GM04504 (cell line): ENCODE measurements around the gene PMP22.
A peak's percentile ranks its signal among the peaks of the same experiment; 100 is the strongest.
"Not testable (repeated sequence)": the region's sequence is repeated elsewhere in the genome, so short reads cannot be mapped to it uniquely, and the experiment has no call there.

ENCODE experiments used
- DNase-seq: peaks from one replicate; pipeline ENCODE4 v3.0.0-alpha.2; 2012; ENCODE audit warnings: low read depth

Gene PMP22

DNA sequence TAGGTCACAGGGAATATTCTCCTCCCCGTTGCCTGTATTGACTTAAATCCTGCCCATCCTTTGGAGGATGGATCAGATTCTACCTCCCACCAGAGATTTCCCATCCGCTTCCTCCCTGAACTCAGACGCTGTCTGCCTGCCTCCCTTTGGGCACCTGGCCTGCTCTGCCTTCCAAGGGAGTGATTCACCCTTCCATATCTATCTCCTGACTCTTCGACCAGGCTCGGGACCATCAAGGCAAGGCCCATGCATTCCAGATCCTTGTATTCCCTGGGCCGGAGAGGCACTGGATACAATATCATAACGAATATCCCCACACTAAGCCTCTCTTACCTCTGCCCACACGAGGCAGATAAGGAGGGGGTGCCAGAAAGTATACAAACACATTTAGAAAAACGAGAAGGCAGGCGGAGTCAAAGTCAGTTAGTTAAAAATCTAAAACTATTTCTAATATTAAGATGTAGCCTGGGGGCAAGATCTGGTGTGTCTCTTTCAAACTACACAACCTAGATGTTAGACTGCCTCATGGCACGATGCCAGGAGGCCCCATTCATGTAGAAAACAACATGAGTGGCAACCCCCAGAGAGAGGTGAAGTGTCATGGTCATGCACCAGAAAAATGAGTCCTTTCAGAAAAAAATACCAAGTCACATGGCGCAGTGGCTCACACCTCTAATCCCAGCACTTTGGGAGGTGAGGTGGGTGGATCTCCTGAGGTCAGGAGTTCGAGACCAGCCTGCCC lies 9.2 kb downstream of the PMP22 start:
- DNase-seq = no peak

DNA sequence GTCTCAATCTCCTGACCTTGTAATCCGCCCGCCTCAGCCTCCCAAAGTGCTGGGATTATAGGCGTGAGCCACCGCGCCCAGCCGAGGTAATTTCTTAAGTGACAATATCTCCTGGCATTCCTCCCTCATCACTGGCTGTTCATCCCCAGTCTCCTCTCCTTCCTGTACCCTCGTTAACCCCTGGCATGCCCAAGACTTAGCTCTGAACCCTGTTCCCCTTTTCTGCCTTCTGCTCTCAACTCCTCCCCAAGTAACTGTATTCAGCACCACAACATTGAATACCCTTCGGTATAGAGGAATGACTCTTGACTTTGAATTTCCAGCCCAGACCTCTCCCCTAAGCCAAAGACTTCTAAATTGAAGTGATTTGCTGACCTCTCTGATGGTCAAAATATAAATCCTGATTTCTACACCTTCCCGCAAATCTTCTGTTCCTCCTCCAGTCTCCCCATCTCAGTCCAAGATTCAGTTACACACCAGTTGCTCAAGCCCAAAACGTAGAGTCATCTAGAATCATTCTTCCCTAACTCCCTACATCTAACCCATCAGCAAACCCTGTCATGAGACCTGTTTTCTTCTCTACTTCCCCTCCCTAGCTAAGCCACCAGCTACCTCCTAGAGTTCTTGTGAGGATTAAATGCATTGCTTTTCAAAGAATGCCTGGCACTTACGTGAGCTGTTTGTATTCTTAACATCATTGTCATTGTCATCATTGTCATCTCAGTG lies 14.8 kb downstream of the PMP22 start:
- no peak for DNase-seq

DNA sequence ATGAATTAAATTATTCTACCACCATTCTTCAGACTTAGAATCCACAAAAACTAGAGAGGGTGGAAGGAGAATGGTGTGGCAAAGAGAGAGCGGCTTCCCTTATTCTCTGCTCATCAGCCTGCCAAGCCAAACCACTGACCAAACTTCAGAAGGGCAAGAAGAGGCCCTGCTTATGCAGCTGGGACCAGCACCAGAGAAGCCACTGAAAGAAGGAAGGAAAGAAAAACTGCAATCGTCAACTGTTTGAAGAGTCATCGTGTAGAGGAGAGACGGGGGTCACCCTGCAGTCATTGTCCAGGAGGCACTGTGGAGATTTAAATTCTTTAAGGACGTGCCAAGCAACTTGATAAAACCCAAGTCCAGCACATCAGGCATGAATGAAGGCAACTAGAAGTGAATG lies 15.6 kb downstream of the PMP22 start:
- no peak for DNase-seq

DNA sequence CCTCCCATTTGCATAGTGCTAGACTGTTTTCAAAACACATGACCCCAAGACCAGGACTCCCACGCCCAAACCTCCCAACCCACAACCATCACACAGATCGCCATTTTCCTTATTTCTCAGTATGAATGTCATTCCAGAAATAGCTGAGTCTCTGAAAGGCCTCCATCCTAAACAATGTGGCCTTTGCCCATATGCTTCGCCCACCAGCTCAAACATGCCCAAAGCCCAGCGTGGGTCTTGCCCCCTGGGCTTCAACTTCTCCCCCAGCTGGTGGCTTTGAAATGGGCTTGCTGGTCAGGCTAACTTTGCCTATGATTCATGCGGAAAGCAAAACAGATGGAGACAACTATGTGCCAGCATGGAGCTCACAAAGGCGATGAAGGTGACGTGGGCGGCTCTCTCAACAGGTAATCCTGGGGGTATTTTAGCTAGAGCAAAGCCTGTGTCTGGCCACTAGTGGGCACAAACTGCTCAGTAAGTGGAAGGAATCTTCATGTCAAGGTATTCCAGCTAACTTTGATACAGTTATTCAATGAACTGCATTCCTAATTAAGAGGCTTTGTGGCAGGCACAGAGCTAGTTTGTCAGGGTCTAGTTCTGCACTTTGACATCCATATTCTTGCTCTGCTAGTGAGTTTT lies 17.1 kb downstream of the PMP22 start:
- no peak for DNase-seq

DNA sequence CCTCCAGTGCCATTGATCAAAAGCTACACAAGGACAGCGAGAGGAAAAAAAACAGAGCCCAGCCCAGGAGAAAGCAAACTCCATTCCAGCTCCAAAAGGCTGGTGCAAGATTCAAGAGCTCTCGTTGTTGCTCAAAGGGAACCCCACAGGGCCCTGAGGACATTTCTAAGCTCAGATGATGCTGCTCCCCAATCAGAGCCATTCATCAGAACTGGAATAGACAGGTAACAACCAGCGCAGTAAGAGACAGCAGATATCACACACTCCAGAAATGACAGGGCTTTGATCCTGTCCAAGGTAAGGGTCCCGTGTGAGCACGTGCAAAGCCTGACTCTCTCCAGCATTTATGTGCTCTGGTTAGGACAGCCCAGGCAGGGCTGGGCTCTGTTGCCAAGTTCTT lies 20.1 kb downstream of the PMP22 start:
- no peak for DNase-seq

DNA sequence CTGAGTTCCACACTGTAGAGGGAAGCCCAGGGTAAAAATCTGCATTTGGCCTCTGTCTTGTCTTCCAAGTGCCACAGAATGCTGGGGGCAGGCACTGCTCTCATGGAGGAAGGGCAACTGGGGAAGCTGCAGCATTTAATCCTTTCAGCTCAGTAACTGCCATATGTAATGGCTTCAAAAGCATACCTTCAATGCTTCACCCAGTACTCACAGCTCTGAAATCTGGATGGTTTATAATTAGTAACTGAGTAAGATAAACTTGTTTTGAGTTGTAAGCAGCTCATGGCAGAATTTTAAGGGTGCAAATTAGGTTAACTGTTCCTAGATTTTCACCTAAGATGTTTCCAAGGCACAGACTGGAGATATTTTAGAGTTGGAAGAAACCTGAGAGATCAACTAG lies 24.5 kb downstream of the PMP22 start:
- DNase-seq = no peak

DNA sequence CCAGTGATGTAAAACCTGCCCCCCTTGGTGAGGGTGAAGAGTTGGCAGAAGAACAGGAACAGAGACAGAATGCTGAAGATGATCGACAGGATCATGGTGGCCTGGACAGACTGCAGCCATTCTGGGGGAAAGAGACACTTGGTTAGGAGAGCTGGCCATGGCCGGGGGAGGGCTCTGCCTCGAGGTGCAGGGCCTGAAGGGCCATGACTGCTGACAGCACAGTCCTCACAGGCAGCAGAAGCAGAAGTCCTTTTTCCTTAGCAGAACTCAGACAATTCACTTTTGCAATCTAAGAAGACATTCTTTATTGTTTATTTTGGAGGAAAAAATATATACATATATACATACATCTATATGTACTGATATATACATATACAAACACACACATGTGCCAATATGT lies 25.6 kb downstream of the PMP22 start:
- DNase-seq = no peak

DNA sequence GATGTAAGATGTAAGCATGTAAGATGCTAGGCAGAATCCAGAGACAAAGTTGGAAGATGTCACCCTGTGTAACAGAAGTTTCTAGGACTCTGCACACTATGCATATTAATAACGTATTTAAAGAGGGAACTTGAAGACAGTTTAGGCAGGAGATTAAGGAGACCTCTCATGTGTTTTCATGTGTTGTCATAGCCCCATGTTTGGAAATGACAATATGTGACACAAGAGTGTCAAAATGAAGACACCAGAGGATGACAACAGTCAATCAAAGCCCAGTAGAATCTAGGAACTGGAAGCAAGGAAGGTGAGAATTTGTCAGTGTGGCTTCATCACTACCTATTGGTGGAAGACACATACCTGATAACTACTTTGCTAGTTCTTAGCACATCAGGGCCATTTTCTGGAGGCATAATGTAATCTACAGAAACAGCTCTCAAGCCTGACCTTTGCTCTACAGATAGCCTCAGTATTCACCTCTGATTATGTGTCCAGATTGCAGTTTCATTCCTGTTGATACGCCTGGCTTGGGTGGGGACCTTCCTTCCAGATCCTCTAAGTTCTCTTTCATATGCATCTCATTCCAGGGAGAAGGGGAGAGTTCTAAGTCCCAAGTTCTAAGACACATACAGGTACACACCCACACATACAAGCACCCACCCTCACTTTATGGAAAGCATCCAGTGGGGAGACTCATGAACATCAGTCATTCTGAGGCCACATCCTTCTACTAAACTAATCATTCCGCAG lies 26.3 kb downstream of the PMP22 start:
- no peak for DNase-seq

DNA sequence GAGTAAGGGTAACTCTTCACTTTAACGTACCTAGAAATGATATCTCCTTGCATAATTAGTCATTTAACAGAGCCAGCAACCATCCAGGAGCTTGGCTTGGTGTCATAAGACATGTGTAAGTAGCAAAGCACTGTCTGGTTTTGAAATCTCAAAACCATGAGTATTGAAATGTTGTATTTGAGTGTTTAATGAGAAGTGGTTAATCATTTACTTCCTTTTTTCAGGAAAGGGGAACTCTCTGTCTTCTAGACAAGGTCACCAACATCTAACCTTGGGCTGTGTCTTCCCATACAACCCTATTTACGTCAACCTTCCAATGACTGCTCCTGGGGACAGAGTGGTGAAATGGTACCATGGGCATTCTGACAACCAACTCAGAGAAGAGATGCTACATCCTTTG lies 27.1 kb downstream of the PMP22 start:
- DNase-seq = no peak

DNA sequence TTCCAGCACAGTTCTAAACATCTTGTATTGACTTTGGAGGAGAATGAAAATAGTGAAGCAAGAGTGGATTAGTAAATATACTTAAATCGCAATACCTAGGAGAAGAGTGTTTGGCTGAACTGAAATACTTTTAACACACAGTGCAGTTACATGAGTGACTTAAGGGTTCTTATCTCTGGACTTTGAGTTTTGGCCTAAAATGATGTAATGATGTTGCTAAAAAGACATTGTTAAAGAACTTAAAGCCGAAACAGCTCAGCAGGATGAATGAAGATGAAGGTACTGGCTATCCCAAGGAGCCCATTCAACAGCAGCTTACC lies 28.1 kb downstream of the PMP22 start:
- no peak for DNase-seq

DNA sequence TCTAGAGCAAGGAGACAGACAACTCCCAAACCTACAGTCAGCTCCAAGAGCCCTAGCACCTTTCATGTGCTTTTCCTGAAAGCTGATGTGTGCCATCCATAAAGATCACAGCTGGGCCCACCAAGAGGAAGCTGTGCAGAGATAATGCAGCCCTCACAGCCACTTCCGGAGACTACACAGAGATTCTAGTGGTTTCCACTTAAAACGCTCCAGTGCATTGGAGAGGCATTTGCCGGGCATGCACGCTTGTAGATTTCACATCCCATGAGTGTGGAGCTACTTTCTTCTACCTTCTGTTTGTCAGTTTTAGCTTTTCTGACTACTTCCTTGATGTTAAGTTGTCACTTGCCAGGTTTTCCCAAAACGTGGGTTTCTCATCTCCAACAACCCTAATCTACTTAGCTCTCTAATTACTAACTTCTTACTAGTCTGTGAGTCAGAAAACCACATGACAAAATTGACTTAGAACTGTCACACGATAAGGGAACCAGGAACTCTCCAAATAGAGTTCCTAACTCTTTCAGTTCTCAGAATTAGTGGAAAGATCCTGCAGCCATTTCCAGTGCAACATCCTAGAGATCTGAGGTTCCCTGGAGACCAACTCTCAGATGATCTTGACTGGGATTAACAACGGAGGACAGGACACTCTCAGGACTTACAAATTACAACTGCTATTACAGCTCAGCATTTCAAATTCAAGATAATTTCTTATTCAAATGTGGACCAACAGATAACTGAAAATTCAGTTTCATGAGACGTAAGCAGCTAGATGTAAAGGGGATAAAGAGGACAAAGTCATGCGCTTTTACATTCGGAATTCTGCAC lies 28.6 kb downstream of the PMP22 start:
- no peak for DNase-seq

DNA sequence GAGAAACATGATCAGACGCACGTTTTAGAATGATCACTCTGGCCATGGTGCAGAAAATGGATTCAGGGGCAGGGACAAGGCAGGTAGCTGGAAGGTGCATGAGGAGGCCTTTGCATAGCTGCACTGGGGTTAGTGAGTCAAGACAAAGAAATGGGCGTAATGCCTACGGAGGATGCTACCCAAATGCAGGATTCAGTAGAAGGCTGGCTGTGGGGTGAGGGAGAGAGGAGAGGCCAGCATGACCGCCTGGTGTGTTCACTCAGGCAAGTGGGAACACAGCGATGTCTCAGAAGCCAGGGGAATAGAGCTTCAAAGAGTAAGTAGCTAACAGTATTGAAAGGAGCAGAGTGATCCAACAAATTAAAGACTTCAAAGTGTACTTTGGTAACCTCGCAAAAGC lies 31.2 kb downstream of the PMP22 start:
- DNase-seq = no peak

DNA sequence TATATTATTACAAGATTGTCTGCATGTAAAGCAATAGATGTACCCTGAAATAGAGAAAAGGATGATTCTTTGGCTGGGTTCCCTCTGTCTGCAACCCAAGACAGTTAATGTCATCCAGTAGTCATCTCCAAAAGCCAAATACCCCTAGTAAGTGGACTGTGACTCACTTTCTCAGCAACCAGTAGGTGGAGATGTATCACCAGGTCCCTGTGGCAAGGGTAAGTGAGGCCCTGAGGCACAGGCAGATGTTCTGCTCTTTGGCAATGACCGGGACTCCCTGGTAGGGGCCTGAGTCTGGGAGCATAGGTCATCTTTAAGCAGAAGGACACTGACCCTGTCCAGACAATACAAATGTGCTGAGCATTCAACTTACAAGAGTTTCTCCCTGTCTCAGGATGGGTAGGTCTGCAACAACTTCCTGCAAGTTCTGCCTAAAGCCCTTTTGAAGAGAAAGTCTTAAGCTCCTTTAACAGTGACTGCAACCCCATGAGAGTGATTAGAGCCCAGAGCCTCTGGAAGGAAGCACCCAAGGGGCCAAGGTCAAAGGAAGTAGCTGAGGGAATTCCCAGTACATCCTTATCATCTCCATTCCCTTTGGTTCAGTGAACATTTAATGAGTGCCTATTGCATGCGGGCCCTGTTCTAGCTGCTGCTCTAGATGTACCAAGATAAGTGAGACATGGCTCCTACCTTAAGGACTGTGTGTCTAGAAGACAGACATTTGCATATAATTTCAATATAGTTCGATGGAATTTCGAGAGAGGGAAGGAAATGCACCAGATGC lies 31.9 kb downstream of the PMP22 start:
- DNase-seq = peak; percentile 52

DNA sequence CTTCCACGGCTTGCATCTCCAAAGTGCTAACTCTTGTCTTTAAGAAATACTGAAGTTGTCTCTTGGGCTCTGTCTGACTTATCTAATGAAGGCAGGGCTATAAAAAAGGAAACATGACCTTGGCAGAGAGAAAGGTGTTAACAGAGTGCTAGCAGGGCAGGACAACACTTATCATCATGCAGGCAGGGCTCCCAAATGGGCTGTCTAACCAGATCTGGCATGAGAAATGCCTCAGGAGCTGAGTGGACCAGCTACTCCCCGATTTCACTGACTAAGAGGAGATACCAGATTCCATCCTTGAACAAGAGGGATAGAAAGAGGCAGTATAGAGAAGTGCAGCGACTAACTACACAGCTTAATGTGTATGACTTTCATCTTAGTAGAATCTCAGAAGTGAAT lies 32.6 kb downstream of the PMP22 start:
- no peak for DNase-seq

DNA sequence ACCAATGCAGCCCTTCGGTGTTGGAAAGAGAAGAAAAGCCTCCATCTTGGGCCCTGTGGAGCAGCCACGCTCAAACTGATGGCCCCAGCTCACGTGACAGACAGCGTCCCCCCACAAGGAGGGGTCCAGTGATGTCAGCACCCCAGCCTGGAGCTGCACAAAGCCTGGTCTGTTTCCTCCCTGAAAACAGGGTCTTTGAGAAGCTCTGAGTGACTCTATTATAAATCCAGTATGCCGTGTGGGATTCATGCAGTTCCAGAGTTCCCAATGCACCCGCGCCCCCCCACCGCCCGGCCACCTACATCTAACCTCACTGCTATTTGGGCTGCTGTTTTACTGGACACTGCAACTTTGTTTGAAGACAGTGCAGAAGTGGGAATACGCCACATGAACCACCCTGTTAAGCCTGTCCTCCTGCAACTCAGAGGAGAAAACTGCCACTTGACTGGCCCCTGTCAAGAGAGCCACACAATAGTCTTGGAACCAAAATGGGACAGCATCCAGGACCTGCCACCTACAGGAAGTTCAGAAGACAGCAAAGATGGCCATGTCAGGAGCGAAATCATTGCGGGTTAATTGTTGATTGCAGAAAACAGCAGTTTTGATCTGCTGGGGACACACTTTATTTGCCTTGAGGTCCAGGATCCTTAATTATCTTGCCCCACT lies 33.1 kb downstream of the PMP22 start:
- DNase-seq = no peak

DNA sequence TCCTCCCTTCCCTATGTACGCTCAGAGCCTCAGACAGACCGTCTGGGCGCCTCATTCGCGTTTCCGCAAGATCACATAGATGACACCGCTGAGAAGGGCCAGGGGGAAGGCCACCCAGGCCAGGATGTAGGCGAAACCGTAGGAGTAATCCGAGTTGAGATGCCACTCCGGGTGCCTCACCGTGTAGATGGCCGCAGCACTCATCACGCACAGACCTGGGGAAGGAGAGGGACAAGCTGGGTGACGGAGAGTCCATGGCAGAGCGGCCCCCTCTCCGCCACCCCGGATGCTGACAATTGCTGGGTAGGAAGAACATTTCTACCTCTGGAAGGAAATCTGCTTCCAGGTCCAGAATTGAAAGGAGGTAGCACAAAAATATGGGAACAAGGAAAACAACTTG lies 34.3 kb downstream of the PMP22 start:
- DNase-seq = no peak

DNA sequence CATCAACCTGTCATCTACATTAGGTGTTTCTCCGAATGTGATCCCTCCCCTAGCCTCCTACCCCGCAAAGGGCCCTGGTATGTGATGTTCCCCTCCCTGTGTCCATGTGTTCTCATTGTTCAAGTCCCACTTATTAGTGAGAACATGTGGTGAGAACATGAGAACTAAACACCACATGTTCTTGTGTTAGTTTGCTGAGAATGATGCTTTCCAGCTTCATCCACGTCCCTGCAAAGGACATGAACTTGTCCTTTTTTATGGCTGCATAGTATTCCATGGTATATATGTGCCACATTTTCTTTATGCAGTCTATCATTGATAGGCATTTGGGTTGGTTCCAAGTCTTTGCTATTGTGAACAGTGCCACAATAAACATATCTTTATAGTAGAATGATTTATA lies 43.3 kb downstream of the PMP22 start:
- not testable (repeated sequence) for DNase-seq

DNA sequence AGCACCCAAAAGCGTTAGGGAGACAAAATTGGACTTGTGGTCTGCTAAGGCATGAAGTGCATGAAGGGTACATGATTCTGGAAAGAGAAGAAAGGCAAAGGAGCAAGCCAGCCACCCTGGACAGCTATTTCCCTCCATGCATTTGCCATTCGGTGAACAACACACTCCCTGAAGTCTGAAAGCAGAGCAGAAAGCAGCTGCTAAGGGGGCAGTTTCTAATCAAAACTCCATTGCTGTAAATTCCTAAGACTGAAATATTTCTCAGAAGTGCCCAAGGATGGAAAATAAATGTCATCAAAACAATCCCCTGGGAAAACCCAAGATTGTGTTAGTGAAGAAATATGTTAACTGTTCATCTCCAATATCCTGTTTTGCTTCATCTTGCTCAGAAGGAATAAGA lies 44.3 kb downstream of the PMP22 start:
- DNase-seq = peak; percentile 13

DNA sequence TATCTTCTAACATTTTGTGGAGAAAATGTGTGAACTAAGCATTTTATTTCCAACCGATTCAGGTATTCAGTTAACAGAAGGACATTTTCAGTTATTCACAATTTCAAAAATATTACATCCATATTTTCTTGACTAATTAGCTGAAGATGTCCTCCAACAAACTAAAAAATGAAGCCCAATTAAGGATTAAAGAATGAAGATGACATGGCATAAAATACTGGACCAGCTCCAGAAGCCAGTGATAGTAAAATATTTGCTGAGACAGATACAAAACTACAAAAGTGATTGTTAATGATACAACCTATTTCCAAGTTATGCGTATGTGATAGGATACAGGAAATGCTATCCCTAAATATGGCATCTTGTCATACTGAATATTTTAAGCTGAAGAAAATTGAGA lies 48.6 kb downstream of the PMP22 start:
- no peak for DNase-seq

DNA sequence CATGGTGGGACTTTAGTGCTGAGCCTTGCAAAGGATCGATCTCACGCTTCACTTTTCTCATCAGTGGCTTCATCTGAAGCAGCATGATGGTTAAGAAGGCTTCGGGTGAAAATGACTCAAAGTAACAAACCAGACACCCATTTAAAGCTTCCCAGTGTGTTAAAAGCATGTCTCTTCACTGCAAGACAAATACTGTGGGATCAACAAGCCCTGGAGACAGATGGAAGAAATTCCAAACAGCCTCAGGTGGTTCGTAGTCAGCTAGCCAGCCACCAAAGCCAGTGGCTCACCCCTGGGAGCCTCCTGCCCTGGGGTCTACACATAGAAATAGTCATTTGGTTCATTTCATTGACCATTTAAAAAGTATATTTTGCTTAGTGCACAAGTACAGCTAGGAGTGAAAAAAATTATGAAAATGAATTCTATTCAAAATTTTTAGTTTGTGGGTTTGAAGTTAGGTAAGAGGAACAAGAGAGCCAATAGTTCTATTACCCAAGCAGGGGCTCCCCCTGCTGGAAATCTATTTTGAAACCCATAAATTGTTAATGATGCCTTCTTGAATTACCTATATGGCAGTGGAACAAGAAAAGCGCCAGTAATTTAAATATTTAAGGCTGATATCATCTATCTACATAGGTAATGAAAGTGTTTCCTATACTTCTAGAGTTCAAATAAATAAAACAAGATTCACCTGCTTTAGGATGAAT lies 51.6 kb downstream of the PMP22 start:
- no peak for DNase-seq
